ENCODE data around the gene MYBPC1.

DNA sequence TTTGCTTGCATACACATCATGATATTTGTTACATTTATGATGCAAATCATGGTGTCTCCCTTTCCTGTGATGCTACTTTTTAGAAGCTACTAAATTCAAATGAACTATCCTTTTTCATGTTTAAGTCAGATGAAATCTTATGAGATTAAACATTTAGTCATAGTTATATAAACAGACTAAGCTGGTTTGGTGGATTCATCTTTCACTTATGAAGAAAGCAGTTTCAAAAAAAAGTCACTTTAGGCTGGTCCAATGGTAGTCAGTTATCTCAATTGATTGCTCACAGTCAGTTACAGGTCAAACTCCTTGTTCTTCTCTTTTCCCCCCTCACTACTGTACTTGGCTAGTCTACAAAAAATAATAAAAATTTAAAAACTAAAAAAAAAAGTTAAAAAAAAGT is 124.8 kb downstream of the MYBPC1 start:
- TF ChIP-seq, protein P1, sequence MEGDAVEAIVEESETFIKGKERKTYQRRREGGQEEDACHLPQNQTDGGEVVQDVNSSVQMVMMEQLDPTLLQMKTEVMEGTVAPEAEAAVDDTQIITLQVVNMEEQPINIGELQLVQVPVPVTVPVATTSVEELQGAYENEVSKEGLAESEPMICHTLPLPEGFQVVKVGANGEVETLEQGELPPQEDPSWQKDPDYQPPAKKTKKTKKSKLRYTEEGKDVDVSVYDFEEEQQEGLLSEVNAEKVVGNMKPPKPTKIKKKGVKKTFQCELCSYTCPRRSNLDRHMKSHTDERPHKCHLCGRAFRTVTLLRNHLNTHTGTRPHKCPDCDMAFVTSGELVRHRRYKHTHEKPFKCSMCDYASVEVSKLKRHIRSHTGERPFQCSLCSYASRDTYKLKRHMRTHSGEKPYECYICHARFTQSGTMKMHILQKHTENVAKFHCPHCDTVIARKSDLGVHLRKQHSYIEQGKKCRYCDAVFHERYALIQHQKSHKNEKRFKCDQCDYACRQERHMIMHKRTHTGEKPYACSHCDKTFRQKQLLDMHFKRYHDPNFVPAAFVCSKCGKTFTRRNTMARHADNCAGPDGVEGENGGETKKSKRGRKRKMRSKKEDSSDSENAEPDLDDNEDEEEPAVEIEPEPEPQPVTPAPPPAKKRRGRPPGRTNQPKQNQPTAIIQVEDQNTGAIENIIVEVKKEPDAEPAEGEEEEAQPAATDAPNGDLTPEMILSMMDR (conservative IDR thresholded peaks at IDR 0.05; ENCODE audit: low read depth, low read length), result no peak
- no peak for TF ChIP-seq EZH2 (IDR thresholded peaks at IDR 0.05; ENCODE audit: low read length, unreplicated experiment)
